BE2C (cell line): ENCODE measurements around the gene UBE2F.

ENCODE experiments used
- DNase-seq: peaks from one replicate; pipeline ENCODE4 v3.0.0-alpha.2; 2020
- H3K27me3 ChIP-seq: fragments of 250-450 bp; sonication (Bioruptor Pico); 2 replicates; pipeline ENCODE4 v1.5.1; 2020; ENCODE audit warnings: mild to moderate bottlenecking
- H3K36me3 ChIP-seq: fragments of 250-450 bp; sonication (Bioruptor Pico); 2 replicates; pipeline ENCODE4 v1.5.1; 2020; ENCODE audit warnings: mild to moderate bottlenecking
- H3K4me1 ChIP-seq: fragments of 250-450 bp; sonication (Bioruptor Pico); 2 replicates; pipeline ENCODE4 v1.5.1; 2020
- H3K4me3 ChIP-seq: 2 replicates; pipeline ENCODE4 v1.5.1; 2011; ENCODE audit warnings: low read depth, low read length
- H3K9me3 ChIP-seq: fragments of 250-450 bp; sonication (Bioruptor Pico); 2 replicates; pipeline ENCODE4 v1.5.1; 2020
- TF ChIP-seq, protein P1 (sequence below): IDR thresholded peaks from 2 replicates; pipeline ENCODE4 v1.5.1; 2012; ENCODE audit warnings: mild to moderate bottlenecking, low read depth, low read length

The UBE2F gene

DNA sequence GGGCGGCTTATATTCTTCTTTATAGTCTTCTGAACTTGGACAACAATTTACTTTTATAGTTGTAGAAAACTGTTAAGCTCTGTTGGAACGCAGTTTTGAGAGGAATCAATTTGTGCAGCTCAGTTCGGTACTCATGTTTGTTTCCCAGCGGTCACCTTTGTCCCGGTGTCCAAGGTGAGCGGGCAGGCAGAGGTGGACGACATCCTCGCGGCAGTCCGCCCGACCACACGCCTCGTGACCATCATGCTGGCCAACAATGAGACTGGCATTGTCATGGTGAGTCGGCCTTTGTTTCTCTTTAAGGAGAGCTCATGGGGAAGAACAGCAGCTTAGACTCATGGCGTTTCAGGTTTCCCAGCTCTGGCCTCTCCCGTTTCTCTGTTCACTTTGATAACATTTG lies 114.7 kb downstream of the UBE2F start:
- H3K9me3 ChIP-seq, result no peaks in the 10 kb centered on the region; the same call in 1 of the 2 replicates
- H3K4me3 ChIP-seq, result no peak overlapping the region
- H3K4me1 ChIP-seq, result peaks cover 5% of the 10 kb centered on the region
- DNase-seq, result no peak
- H3K27me3 ChIP-seq, result no peaks in the 10 kb centered on the region
- peaks cover 74% of the 10 kb centered on the region for H3K36me3 ChIP-seq
- TF ChIP-seq, protein P1, sequence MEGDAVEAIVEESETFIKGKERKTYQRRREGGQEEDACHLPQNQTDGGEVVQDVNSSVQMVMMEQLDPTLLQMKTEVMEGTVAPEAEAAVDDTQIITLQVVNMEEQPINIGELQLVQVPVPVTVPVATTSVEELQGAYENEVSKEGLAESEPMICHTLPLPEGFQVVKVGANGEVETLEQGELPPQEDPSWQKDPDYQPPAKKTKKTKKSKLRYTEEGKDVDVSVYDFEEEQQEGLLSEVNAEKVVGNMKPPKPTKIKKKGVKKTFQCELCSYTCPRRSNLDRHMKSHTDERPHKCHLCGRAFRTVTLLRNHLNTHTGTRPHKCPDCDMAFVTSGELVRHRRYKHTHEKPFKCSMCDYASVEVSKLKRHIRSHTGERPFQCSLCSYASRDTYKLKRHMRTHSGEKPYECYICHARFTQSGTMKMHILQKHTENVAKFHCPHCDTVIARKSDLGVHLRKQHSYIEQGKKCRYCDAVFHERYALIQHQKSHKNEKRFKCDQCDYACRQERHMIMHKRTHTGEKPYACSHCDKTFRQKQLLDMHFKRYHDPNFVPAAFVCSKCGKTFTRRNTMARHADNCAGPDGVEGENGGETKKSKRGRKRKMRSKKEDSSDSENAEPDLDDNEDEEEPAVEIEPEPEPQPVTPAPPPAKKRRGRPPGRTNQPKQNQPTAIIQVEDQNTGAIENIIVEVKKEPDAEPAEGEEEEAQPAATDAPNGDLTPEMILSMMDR, result no peak

DNA sequence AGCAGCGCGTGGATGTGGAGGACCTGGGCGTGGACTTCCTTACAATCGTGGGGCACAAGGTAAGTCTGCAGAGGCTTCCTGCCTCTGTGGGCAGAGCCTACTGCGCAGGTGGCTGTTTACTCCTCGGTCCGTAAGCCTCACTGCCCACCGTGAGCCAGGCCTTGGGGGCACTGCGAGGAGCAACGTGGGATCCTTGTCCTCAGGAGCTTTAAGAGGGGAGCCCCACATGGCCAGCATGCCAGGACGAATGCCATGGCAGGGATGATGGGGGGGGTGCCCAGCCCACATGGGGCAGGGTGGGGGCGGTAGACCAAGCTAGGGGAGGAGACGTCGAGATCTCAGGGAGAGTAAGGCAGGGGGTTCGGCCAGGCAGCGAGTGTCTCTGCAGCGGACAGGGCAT lies 115.3 kb downstream of the UBE2F start:
- Histone ChIP-seq H3K9me3 (no peaks in the 10 kb centered on the region; the same call in 1 of the 2 replicates), H3K4me1 (peaks cover 5% of the 10 kb centered on the region), H3K36me3 (peaks cover 73% of the 10 kb centered on the region), H3K4me3 (no peak overlapping the region), H3K27me3 (no peaks in the 10 kb centered on the region)
- TF ChIP-seq, protein P1, result no peak
- DNase-seq, result no peak

DNA sequence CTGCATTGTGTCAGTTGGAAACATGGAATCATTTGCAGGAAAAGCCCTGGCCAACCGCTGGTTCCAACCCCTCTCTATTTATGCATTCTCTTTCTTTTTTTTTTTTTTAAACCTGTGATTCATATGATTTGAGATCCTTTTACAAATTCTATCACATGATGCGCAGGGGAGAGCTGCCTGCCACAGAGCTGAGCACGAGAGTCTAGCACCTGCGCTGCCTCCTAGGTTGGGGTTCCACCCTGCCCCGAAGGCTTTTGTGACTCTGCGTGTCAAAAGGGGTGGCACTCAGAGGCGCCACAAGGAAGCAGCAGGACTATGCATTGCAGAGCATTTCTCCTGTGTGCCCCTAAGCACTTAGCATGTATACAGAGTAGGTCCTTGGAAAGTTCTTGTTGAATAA lies 116.0 kb downstream of the UBE2F start:
- TF ChIP-seq, protein P1, result no peak
- Histone ChIP-seq H3K4me3 (no peak overlapping the region), H3K4me1 (peaks cover 5% of the 10 kb centered on the region), H3K27me3 (no peaks in the 10 kb centered on the region), H3K9me3 (no peaks in the 10 kb centered on the region; the same call in 1 of the 2 replicates), H3K36me3 (peaks cover 71% of the 10 kb centered on the region)
- no peak for DNase-seq

DNA sequence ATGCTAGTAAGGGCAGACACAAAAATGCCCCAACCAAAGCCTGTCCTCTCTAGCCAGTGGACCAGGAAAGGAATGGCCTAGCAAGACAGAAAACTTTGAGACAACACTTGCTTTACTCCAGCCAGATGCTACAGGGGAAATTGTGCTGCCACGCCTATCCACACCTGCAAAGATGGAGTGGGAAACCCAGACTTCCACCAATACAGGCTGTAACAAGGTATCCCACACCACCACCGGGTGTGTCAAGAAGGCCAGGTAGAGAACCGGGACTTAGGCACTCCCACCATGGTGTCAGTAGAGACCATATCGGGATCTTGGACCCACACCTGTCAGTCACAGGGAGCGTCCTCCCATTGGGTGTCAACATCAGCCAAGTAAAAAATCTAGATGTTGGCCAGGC lies 117.1 kb downstream of the UBE2F start:
- Histone ChIP-seq H3K4me1 (peaks cover 5% of the 10 kb centered on the region), H3K36me3 (peaks cover 69% of the 10 kb centered on the region), H3K4me3 (no peak overlapping the region), H3K27me3 (no peaks in the 10 kb centered on the region), H3K9me3 (no peaks in the 10 kb centered on the region; the same call in 1 of the 2 replicates)
- TF ChIP-seq, protein P1, result no peak
- no peak for DNase-seq

DNA sequence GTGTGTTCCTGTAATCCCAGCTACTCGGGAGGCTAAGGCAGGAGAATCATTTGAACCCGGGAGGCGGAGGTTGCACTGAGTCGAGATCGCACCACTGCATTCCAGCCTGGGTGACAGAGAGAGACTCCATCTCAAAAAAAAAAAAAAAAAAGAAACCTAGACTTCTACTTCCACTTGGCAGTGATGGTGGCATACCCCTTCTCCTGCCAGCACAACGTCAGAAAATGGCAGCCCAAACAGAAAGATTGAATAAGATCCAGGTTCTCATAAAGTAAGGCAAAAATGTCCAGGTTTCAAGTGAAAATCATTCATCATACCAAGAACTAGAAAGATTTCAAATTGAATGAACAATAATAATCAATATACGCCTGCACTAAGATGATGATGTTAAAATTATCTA lies 117.9 kb downstream of the UBE2F start:
- DNase-seq, result no peak
- H3K4me3 ChIP-seq, result no peak overlapping the region
- H3K27me3 ChIP-seq, result no peaks in the 10 kb centered on the region
- H3K9me3 ChIP-seq, result no peaks in the 10 kb centered on the region; the same call in 1 of the 2 replicates
- H3K36me3 ChIP-seq, result peaks cover 66% of the 10 kb centered on the region
- TF ChIP-seq, protein P1, result no peak
- peaks cover 5% of the 10 kb centered on the region for H3K4me1 ChIP-seq

DNA sequence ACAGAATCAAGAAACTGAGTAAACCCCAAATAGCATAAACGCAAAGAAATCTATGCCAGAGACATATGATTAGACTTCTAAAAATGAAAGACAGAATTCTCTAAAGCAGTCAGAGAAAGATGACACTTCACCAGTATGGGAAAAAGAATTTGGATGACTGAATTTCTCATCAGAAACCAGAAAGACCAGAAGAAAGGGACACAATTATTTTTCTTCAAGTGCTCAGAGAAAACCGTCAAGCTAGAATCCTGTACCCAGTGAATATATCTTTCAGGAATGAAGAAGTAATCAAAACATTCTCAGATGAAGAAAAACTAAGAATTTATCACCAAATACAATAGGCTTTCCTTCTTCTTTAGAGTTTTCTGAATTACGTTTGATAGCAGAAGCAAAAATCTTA lies 119.1 kb downstream of the UBE2F start:
- DNase-seq, result no peak
- Histone ChIP-seq H3K9me3 (no peaks in the 10 kb centered on the region; the same call in 1 of the 2 replicates), H3K4me1 (peaks cover under 1% of the 10 kb centered on the region), H3K36me3 (peaks cover 61% of the 10 kb centered on the region), H3K27me3 (no peaks in the 10 kb centered on the region), H3K4me3 (no peak overlapping the region)
- TF ChIP-seq, protein P1, result no peak
